Vagina (tissue), 2 donors: Measurements from ENCODE around the gene DOK5. TPM values are rescaled to one million over a fixed set of nuclear protein-coding genes. Genes with fewer than 3 reads are reported as not detected.
"Not testable (repeated sequence)": the region's sequence is repeated elsewhere in the genome, so short reads cannot be mapped to it uniquely, and the experiment has no call there.

ENCODE experiments used
- DNase-seq, 2 donors: peaks; one replicate each; pipeline ENCODE4 v3.0.0-alpha.2; 2017; ENCODE audit errors: extremely low spot score in 2 of 2
- H3K27ac ChIP-seq: fragments of 200-600 bp; sonication (generic); one replicate; pipeline ENCODE4 v1.5.1; 2019
- H3K27me3 ChIP-seq: fragments of 200-600 bp; sonication (generic); one replicate; pipeline ENCODE4 v1.5.1; 2019
- H3K36me3 ChIP-seq, 2 donors: fragments of 200-600 bp; sonication (generic); one replicate each; pipeline ENCODE4 v1.5.1; 2017 to 2019
- H3K4me1 ChIP-seq: fragments of 200-600 bp; sonication (generic); one replicate; pipeline ENCODE4 v1.5.1; 2019
- H3K4me3 ChIP-seq, 2 donors: fragments of 200-600 bp; sonication (generic); 1 replicate in 1 of 2; 2 replicates in 1 of 2; pipeline ENCODE4 v1.5.1; 2016 to 2019
- H3K9me3 ChIP-seq: fragments of 200-600 bp; sonication (generic); one replicate; pipeline ENCODE4 v1.5.1; 2019
- POLR2A ChIP-seq, 2 donors: fragments of 450-650 bp; IDR thresholded peaks; one replicate each; pipeline ENCODE4 v1.6.1; 2017; ENCODE audit warnings: antibody characterized with exemption in 2 of 2, mild to moderate bottlenecking in 2 of 2, moderate library complexity in 2 of 2
- POLR2AphosphoS5 ChIP-seq, 2 donors: sonication (generic); formaldehyde crosslinking; IDR thresholded peaks; one replicate each; pipeline ENCODE4 v1.9.0; 2017; ENCODE audit warnings: antibody characterized with exemption in 2 of 2, mild to moderate bottlenecking in 2 of 2, low read depth in 1 of 2; ENCODE audit not compliant: insufficient read depth in 1 of 2
- intact Hi-C: fragments of 100-400 bp; cut with DNase I; formaldehyde crosslinking; loops from one replicate; pipeline ENCODE4 v1.15.1; 2023
- total RNA-seq: library from RNA; depleted of rRNA; stranded (reverse); fragments of >200 nt; gene quantifications from one replicate; pipeline ENCODE4 v1.2.3, GENCODE V29; 2016
- TF ChIP-seq, protein P1 (sequence below), 3 experiments: fragments of 450-650 bp in 2 of 3; fragments of 200-600 bp in 1 of 3; sonication (generic) in 1 of 3; IDR thresholded peaks; one replicate each; pipeline ENCODE4 v1.5.1; 2017 to 2019; ENCODE audit warnings: antibody characterized with exemption in 3 of 3, mild to moderate bottlenecking in 2 of 3, moderate library complexity in 2 of 3

DOK5 gene
- total RNA-seq, 1 donor from 2014 or later, result 2.5 TPM

DNA sequence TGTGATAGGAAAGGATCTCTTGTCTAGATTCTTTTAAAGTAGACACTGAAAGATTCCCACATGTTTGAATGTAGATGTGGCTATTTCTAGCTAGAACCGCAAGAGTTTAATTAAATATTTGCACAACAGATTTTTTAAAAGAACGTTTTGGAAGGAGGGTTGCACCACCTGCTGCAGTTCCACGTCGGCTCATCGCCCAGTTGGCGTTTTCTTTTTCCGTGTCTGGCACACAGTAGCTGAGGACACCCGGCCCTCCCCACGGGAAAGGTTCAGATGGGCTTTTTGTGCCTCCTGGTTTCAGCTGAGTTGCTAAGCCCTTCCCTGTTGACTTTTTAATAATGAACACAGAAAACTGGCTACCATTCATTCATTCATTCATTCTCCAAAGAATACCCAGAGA, 41.8 kb upstream of the DOK5 start:
- Histone ChIP-seq H3K4me1 (no peaks in the 10 kb centered on the region), H3K9me3 (no peaks in the 10 kb centered on the region), H3K4me3 (no peak overlapping the region), H3K36me3 (no peaks in the 10 kb centered on the region), H3K27me3 (no peaks in the 10 kb centered on the region), H3K27ac (no peak overlapping the region)
- intact Hi-C loops, result no loop called here
- DNase-seq, result no peak
- TF ChIP-seq, protein P1, sequence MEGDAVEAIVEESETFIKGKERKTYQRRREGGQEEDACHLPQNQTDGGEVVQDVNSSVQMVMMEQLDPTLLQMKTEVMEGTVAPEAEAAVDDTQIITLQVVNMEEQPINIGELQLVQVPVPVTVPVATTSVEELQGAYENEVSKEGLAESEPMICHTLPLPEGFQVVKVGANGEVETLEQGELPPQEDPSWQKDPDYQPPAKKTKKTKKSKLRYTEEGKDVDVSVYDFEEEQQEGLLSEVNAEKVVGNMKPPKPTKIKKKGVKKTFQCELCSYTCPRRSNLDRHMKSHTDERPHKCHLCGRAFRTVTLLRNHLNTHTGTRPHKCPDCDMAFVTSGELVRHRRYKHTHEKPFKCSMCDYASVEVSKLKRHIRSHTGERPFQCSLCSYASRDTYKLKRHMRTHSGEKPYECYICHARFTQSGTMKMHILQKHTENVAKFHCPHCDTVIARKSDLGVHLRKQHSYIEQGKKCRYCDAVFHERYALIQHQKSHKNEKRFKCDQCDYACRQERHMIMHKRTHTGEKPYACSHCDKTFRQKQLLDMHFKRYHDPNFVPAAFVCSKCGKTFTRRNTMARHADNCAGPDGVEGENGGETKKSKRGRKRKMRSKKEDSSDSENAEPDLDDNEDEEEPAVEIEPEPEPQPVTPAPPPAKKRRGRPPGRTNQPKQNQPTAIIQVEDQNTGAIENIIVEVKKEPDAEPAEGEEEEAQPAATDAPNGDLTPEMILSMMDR (IDR thresholded peaks at IDR 0.05), result no peak
- no peak for TF ChIP-seq POLR2AphosphoS5 (IDR thresholded peaks at IDR 0.05; ENCODE audit: insufficient read depth in 1 of 2, low read depth in 1 of 2)
- no peak for TF ChIP-seq POLR2A (IDR thresholded peaks at IDR 0.05)

DNA sequence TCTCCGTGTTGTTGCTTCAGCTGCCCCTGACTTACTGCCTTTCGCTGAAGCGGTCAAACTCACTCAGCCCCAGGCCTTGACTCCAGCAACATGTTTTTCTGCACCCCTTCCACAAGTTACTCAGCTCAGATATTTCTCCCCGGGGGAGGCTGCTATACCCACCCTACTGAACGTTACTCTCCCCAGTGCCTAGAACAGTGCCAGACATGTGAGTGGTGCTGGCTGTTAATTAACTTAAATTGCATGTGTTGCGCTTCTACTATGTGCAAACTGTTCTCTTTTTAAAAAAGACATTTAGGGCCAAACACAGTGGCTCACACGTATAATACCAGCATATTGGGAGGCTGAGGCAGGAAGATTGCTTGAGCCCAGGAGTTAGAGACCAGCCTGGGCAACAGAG, 41.2 kb upstream of the DOK5 start:
- H3K9me3 ChIP-seq, result no peaks in the 10 kb centered on the region
- intact Hi-C loops, result no loop called here
- no peak for DNase-seq
- TF ChIP-seq POLR2AphosphoS5 (IDR thresholded peaks at IDR 0.05; ENCODE audit: insufficient read depth in 1 of 2, low read depth in 1 of 2) (no peak), POLR2A (IDR thresholded peaks at IDR 0.05) (no peak)
- TF ChIP-seq, protein P1 (IDR thresholded peaks at IDR 0.05), result no peak
- no peaks in the 10 kb centered on the region for H3K36me3 ChIP-seq
- no peaks in the 10 kb centered on the region for H3K4me1 ChIP-seq
- H3K27me3 ChIP-seq, result no peaks in the 10 kb centered on the region
- H3K27ac ChIP-seq, result no peak overlapping the region
- H3K4me3 ChIP-seq, result no peak overlapping the region

DNA sequence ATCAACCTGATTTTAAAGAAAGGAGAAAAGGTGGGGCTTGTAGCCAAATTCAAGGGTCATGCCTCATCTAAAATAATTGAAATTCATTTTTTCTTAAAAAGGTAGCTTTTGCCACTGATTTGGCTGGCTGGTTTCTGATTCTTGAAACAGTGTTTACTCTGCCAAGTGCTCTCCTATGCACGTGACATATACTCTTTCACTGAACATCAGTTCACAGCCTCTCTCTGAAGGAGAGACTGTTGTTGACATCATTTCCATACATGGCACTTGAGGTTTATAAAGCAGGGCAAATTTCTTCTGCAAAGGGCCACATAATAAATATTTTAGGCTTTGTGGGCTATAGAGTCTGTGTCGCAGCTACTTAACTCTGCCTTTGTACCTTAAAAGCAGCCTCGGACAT, 40.4 kb upstream of the DOK5 start:
- Histone ChIP-seq H3K27ac (no peak overlapping the region), H3K4me1 (no peaks in the 10 kb centered on the region), H3K36me3 (no peaks in the 10 kb centered on the region), H3K27me3 (no peaks in the 10 kb centered on the region), H3K4me3 (no peak overlapping the region), H3K9me3 (no peaks in the 10 kb centered on the region)
- no peak for DNase-seq
- no peak for TF ChIP-seq POLR2AphosphoS5 (IDR thresholded peaks at IDR 0.05; ENCODE audit: insufficient read depth in 1 of 2, low read depth in 1 of 2)
- TF ChIP-seq, protein P1 (IDR thresholded peaks at IDR 0.05), result no peak
- TF ChIP-seq POLR2A (IDR thresholded peaks at IDR 0.05), result no peak
- intact Hi-C loops, result no loop called here

DNA sequence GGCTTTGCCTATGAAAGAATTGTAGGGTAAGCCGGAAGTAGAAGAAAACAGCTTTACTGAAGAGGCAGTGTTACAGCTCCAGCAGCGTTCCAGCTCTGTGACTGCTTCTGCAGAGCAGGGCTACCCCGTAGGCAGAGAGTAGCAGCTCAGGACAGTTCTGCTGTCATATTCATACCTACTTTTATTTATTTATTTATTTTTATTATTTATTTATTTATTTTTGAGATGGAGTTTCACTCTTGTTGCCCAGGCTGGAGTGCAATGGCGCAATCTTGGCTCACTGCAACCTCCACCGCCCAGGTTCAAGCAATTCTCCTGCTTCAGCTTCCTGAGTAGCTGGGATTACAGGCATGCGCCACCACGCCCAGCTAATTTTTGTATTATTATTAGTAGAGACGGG, 39.0 kb upstream of the DOK5 start:
- intact Hi-C loops, result not testable (repeated sequence)

DNA sequence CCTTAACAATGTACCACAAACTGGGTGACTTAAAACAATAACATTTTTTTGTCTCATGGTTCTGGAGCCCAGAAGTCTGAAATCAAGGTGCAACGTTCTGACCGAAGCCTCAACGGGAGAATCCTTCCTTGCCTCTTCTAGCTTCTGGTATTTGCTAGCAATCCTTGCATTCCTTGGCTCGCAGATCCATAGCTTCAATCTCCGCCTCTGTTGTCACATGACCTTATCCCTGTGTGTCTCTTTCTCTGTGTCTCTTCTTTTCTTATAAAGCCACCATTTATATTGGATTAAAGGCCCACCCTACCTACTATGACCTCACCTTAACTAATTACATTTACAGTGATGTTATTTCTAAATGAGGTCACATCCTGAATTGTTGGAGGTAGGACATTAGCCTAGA, 37.2 kb upstream of the DOK5 start:
- Histone ChIP-seq H3K4me1 (no peaks in the 10 kb centered on the region), H3K27me3 (no peaks in the 10 kb centered on the region), H3K36me3 (no peaks in the 10 kb centered on the region), H3K27ac (no peak overlapping the region), H3K9me3 (no peaks in the 10 kb centered on the region), H3K4me3 (no peak overlapping the region)
- intact Hi-C loops, result no loop called here
- no peak for DNase-seq
- no peak for TF ChIP-seq POLR2A (IDR thresholded peaks at IDR 0.05)
- TF ChIP-seq POLR2AphosphoS5 (IDR thresholded peaks at IDR 0.05; ENCODE audit: insufficient read depth in 1 of 2, low read depth in 1 of 2), result no peak
- TF ChIP-seq, protein P1 (IDR thresholded peaks at IDR 0.05), result no peak

More for the DNA sequence above, 39.0 kb upstream of the DOK5 start:
- H3K9me3 ChIP-seq, H3K27me3 ChIP-seq, DNase-seq, H3K4me3 ChIP-seq, H3K36me3 ChIP-seq, H3K27ac ChIP-seq, H3K4me1 ChIP-seq: not testable (repeated sequence)

DNA sequence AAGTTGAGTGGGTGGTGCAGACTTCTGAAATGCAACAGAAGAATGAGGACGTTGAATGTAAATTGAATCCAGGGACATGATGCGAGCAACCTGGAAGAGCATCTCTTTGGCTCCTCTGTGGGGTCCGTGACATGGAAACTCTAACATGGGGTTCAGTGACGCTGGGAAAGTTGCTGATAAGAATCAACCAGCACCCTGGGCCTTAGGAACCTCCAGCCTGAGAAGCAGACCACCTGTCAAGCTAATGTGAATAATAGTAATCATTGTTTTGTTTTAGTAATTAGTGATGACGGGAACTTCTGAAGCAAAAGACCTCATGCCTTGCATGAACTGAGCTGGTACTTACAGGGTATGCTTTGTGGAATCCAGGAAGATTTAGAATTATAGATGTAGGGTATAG, 25.2 kb upstream of the DOK5 start:
- no peaks in the 10 kb centered on the region for H3K36me3 ChIP-seq
- H3K27me3 ChIP-seq, result no peaks in the 10 kb centered on the region
- no peak overlapping the region for H3K27ac ChIP-seq
- TF ChIP-seq, protein P1 (IDR thresholded peaks at IDR 0.05), result no peak
- TF ChIP-seq POLR2AphosphoS5 (IDR thresholded peaks at IDR 0.05; ENCODE audit: insufficient read depth in 1 of 2, low read depth in 1 of 2) (no peak), POLR2A (IDR thresholded peaks at IDR 0.05) (no peak)
- no peaks in the 10 kb centered on the region for H3K4me1 ChIP-seq
- no peak overlapping the region for H3K4me3 ChIP-seq
- no peak for DNase-seq
- H3K9me3 ChIP-seq, result no peaks in the 10 kb centered on the region
- intact Hi-C loops, result no loop called here
